GM12878 (cell line): ENCODE measurements around the gene CELF6. TPM values are rescaled to one million over a fixed set of nuclear protein-coding genes. Genes with fewer than 3 reads are reported as not detected.

Experiments used
- ATAC-seq: fragments of 200-7000 bp; cut with Tn5 transposase; 3 replicates; pipeline ENCODE4 v1.9.1; 2020; ENCODE audit warnings: mild to moderate bottlenecking, moderate library complexity
- BruUV-seq: library from RNA; stranded (reverse); fragments of 400-500 nt; replicated peaks from 2 replicates; lab custom pipeline; 2021; lab: Mats Ljungman, UMichigan
- CTCF ChIA-PET: fragments of 300-600 bp; sonication (Branson Sonifier 250); formaldehyde crosslinking; extraction: SDS; loops from one replicate; lab custom pipeline; 2021; ENCODE audit warnings: inconsistent platforms; lab: Yijun Ruan, JAX
- POLR2A ChIA-PET: fragments of 350-600 bp; formaldehyde crosslinking; extraction: SDS; loops from one replicate; lab custom pipeline; 2021; ENCODE audit warnings: inconsistent platforms; lab: Charles Lee
- RAD21 ChIA-PET: fragments of 300-600 bp; sonication (Branson Sonifier 250); formaldehyde crosslinking; loops from one replicate; lab custom pipeline; 2023; ENCODE audit warnings: antibody characterized with exemption; ENCODE audit not compliant: unreplicated experiment; lab: Charles Lee
- SMC1A ChIA-PET: fragments of 300-600 bp; sonication (Branson Sonifier 250); formaldehyde crosslinking; loops from one replicate; lab custom pipeline; 2023; ENCODE audit not compliant: unreplicated experiment, uncharacterized antibody; lab: Charles Lee
- DNase-seq: peaks from one replicate; pipeline ENCODE4 v3.0.0-alpha.2; 2011; ENCODE audit warnings: low read depth, low spot score
- FAIRE-seq: peaks from 3 replicates; lab custom pipeline; 2011; peaks lifted over from hg19 to GRCh38; lab: Jason Lieb, UNC
- H2AFZ ChIP-seq: 2 replicates; pipeline ENCODE4 v1.6.0; 2011; ENCODE audit warnings: low read depth, low read length, control low read depth; ENCODE audit not compliant: control insufficient read depth
- H3K27ac ChIP-seq: 2 replicates; pipeline ENCODE4 v1.5.1; 2011; ENCODE audit warnings: control low read depth; ENCODE audit not compliant: control insufficient read depth, insufficient read depth
- H3K27me3 ChIP-seq, 2 experiments: replicated peaks in 1 of 2; 2 replicates each; pipeline versions ENCODE4 v1.6.0 to v1.6.1; 2011; ENCODE audit warnings: low read length in 1 of 2; ENCODE audit not compliant: control insufficient read depth in 2 of 2, insufficient read depth in 2 of 2
- H3K36me3 ChIP-seq, 2 experiments: 2 replicates each; pipeline ENCODE4 v1.5.1; 2011; ENCODE audit warnings: low read length in 1 of 2; ENCODE audit not compliant: control insufficient read depth in 2 of 2, insufficient read depth in 2 of 2
- H3K4me1 ChIP-seq: 2 replicates; pipeline ENCODE4 v1.6.1; 2011; ENCODE audit warnings: mild to moderate bottlenecking, low read length, moderate library complexity, mixed read lengths; ENCODE audit not compliant: control insufficient read depth, insufficient read depth
- H3K4me2 ChIP-seq: 2 replicates; pipeline ENCODE4 v1.6.0; 2011; ENCODE audit warnings: control low read depth; ENCODE audit not compliant: control insufficient read depth, insufficient read depth
- H3K4me3 ChIP-seq: fragments of 200-600 bp; sonication (generic); 2 replicates; pipeline ENCODE4 v1.5.1; 2016
- H3K79me2 ChIP-seq: 2 replicates; pipeline ENCODE4 v1.6.0; 2011; ENCODE audit warnings: low read length; ENCODE audit not compliant: control insufficient read depth, insufficient read depth
- H3K9ac ChIP-seq: 2 replicates; pipeline ENCODE4 v1.8.0; 2011; ENCODE audit warnings: low read length, control low read depth, mixed read lengths; ENCODE audit not compliant: control insufficient read depth, insufficient read depth
- H3K9me3 ChIP-seq: replicated peaks from 3 replicates; pipeline ENCODE4 v1.5.1; 2011; ENCODE audit warnings: mild to moderate bottlenecking, low read length; ENCODE audit not compliant: control insufficient read depth, insufficient read depth
- H4K20me1 ChIP-seq: 2 replicates; pipeline ENCODE4 v1.6.0; 2011; ENCODE audit not compliant: control insufficient read depth, insufficient read depth
- CBFB ChIP-seq: IDR thresholded peaks from 2 replicates; pipeline ENCODE4 v1.6.1; 2016; ENCODE audit warnings: antibody characterized with exemption, low read depth
- IKZF2 ChIP-seq, 2 experiments: fragments of 450-650 bp; IDR thresholded peaks; 2 replicates each; pipeline ENCODE4 v1.6.1; 2017; ENCODE audit warnings: mild to moderate bottlenecking in 2 of 2, moderate library complexity in 2 of 2
- NFYB ChIP-seq: IDR thresholded peaks from 2 replicates; pipeline ENCODE4 v1.6.1; 2011; ENCODE audit warnings: low read depth, mild to moderate bottlenecking, low read length, improper control_type of control experiment, moderate library complexity; ENCODE audit not compliant: insufficient read depth
- RBBP5 ChIP-seq: fragments of 200-600 bp; sonication (generic); conservative IDR thresholded peaks from 2 replicates; pipeline ENCODE4 v1.6.1; 2016
- RELB ChIP-seq: fragments of 450-650 bp; IDR thresholded peaks from 2 replicates; pipeline ENCODE4 v1.6.1; 2017; ENCODE audit warnings: low read depth, mild to moderate bottlenecking, moderate library complexity
- REST ChIP-seq: IDR thresholded peaks from 2 replicates; pipeline ENCODE4 v1.6.1; 2012; ENCODE audit warnings: mild to moderate bottlenecking, low read depth, low read length
- in situ Hi-C: fragments of 300-500 bp; cut with MboI; formaldehyde crosslinking; loops from 9 replicates; pipeline ENCODE4 v1.14.3; 2018; ENCODE audit warnings: mixed read lengths
- intact Hi-C: fragments of 100-400 bp; cut with micrococcal nuclease; formaldehyde crosslinking; loops from one replicate; pipeline ENCODE4 v1.14.2; 2022; ENCODE audit not compliant: unreplicated experiment
- polyA plus RNA-seq, 11 experiments: library from polyadenylated mRNA; depleted of rRNA in 4 of 11; unstranded in 6 of 11; stranded (reverse) in 5 of 11; fragments of >200 nt; fragmentation: Nextera tagmentation in 4 of 11; fragmentation: Illumina TruSeq in 1 of 11; extraction: Ambion mirVana in 4 of 11; extraction: Trizol in 1 of 11; gene quantifications; 1 replicate in 1 of 11; 2 replicates in 10 of 11; pipeline versions ENCODE4 v1.2.1 to v1.2.3, GENCODE V29; 2011 to 2016; ENCODE audit warnings: inconsistent platforms in 2 of 11, missing spikeins in 2 of 11, low read depth in 1 of 11
- total RNA-seq, 4 experiments: library from RNA; depleted of rRNA in 3 of 4; stranded (reverse); fragments of >200 nt in 3 of 4; fragmentation: Illumina TruSeq in 1 of 4; extraction: Trizol in 1 of 4; gene quantifications; 2 replicates each; pipeline versions ENCODE4 v1.2.1 to v1.2.3, GENCODE V29; 2013 to 2021

CELF6 gene
- total and polyA plus RNA-seq, 10 of the 15 experiments (the other 5 are each of a cell fraction or from before 2014, with no cell fraction given) = 0.06 to 0.54 (median 0.23) TPM; not detected in 1

DNA sequence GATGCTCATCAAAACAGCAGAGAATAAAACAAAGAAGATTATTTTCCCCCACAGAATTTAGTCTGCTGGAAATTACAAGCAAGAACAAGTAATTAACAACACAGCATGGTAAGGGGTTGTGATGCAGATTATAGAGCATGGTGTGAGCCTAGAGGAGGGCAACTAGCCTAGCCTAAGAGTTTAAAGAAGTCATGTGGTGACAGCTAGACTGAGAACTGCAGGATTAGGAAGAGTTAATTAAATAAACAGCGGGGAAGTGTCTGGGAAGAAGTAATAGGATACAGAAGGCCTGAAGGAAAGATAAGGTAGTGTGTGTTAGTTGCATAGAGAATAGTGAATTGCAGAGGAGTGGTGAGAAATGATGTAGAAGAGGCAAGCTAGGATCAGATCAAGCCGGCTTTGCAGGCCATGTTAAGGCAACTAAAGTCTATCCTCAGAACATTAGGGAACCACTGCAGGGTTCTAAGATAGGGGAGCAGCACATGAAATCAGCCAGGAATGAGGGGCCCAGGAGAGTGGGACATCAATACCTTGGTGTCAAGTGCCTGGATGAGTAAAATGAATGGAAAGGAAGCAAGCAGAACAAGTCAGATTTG lies 77.1 kb downstream of the CELF6 start (continued):
- TF ChIP-seq REST = no peak
- TF ChIP-seq RBBP5 = no peak
- TF ChIP-seq NFYB = no peak
- no peak for TF ChIP-seq CBFB
- no peak for TF ChIP-seq RELB

DNA sequence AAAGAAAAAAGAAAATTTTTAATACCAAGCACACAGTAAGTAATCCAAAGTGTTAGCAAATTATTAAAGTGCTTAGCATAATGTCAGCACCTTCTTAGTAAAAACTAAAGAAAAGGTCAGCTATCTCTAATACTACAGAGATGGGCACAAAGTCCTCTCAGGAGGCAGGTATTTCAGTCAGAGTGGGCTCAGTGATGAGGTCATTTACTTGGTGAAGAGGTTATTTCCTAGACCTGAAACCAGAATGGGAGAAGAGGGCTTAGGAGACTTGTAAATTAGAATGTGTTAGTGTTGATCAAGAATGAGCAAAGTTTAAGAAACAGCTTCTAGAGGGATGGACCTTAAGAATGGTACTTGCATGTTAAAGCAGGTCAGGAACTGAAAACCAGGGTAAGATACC lies 80.3 kb downstream of the CELF6 start:
- BruUV-seq = no TSS peak
- ChIA-PET SMC1A (interaction anchor here (1.5 kb wide), 1 partner anchor 23 kb away, joined by 3 read pairs; no protein-coding TSS in a partner anchor), RAD21 (no interaction called here), CTCF (interaction anchor here (2.7 kb wide), 1 partner anchor 12 kb away, joined by 12 read pairs; no protein-coding TSS in a partner anchor)
- peaks cover 8% of the 10 kb centered on the region; the same call in 1 of the 2 replicates for H3K4me1 ChIP-seq
- H3K36me3 ChIP-seq = peaks cover 6 to 12% of the 10 kb centered on the region in 2 experiments
- no peak overlapping the region for H3K27ac ChIP-seq
- no peaks in the 10 kb centered on the region for H4K20me1 ChIP-seq
- intact Hi-C loops = no loop called here
- H3K79me2 ChIP-seq = no peaks in the 10 kb centered on the region; the same call in 1 of the 2 replicates
- H3K9me3 ChIP-seq = no peaks in the 10 kb centered on the region
- no peak overlapping the region for H3K9ac ChIP-seq
- H2AFZ ChIP-seq = no peak overlapping the region
- no peak overlapping the region for H3K4me3 ChIP-seq
- H3K27me3 ChIP-seq = no peaks in the 10 kb centered on the region
- no peak for FAIRE-seq
- H3K4me2 ChIP-seq = no peak overlapping the region
- TF ChIP-seq IKZF2 (IDR thresholded peaks at IDR 0.05) (no peak), RBBP5 (no peak)
- TF ChIP-seq, all 136 proteins: peak for 0
- POLR2A ChIA-PET = interaction anchor here (0.6 to 2.2 kb wide), 4 partner anchors 8 to 432 kb away, joined by 3 to 9 read pairs (median 4); partner anchors contain the start of gene PKM
- DNase-seq = no peak
- in situ Hi-C loops = no loop called here
- ATAC-seq = no peak
